ENCODE data around the gene KCNJ15. TPM values are rescaled to one million over a fixed set of nuclear protein-coding genes. Genes with fewer than 3 reads are reported as not detected.

The KCNJ15 gene
- total RNA-seq, 2 experiments from 2014 or later = 0.15 to 0.17 TPM

GRCh38 chr21:38310646-38311485, 54.1 kb downstream of the KCNJ15 start:
- intact Hi-C loops (cut with micrococcal nuclease) = no loop called here
- no peak overlapping the region for H3K27ac Mint-ChIP-seq
- CTCF ChIA-PET = no interaction called here
- H3K27me3 Mint-ChIP-seq = no peaks in the 10 kb centered on the region
- H3K4me3 Mint-ChIP-seq = no peak overlapping the region
- POLR2A ChIA-PET = no interaction called here
- H3K36me3 Mint-ChIP-seq = no peaks in the 10 kb centered on the region
- H3K9me3 Mint-ChIP-seq = no peaks in the 10 kb centered on the region
- DNase-seq = no peak
- peaks cover 7% of the 10 kb centered on the region for H3K4me1 Mint-ChIP-seq (ENCODE audit: low read depth)

GRCh38 chr21:38311765-38312164, 55.0 kb downstream of the KCNJ15 start:
- H3K36me3 Mint-ChIP-seq = no peaks in the 10 kb centered on the region
- H3K4me1 Mint-ChIP-seq (ENCODE audit: low read depth) = no peaks in the 10 kb centered on the region
- ChIA-PET CTCF (no interaction called here), POLR2A (interaction anchor here (0.5 kb wide), 1 partner anchor 1055 kb away, joined by 3 read pairs; no protein-coding TSS in a partner anchor)
- H3K27me3 Mint-ChIP-seq = no peaks in the 10 kb centered on the region
- H3K4me3 Mint-ChIP-seq = no peak overlapping the region
- no peak overlapping the region for H3K27ac Mint-ChIP-seq
- intact Hi-C loops (cut with micrococcal nuclease) = no loop called here
- H3K9me3 Mint-ChIP-seq = no peaks in the 10 kb centered on the region
- no peak for DNase-seq

GRCh38 chr21:38312822-38313221, 56.0 kb downstream of the KCNJ15 start:
- intact Hi-C loops (cut with micrococcal nuclease) = no loop called here

GRCh38 chr21:38314558-38314957, 57.8 kb downstream of the KCNJ15 start:
- Mint-ChIP-seq H3K4me1 (ENCODE audit: low read depth) (no peaks in the 10 kb centered on the region), H3K4me3 (no peak overlapping the region), H3K9me3 (no peaks in the 10 kb centered on the region), H3K36me3 (no peaks in the 10 kb centered on the region), H3K27me3 (no peaks in the 10 kb centered on the region), H3K27ac (no peak overlapping the region)
- no peak for DNase-seq
- ChIA-PET CTCF (interaction anchor here (1.0 kb wide), 1 partner anchor 38 kb away, joined by 3 read pairs; no protein-coding TSS in a partner anchor), POLR2A (no interaction called here)
- intact Hi-C loops (cut with micrococcal nuclease) = no loop called here

More at GRCh38 chr21:38312822-38313221, 56.0 kb downstream of the KCNJ15 start:
- Mint-ChIP-seq H3K27me3 (no peaks in the 10 kb centered on the region), H3K4me1 (ENCODE audit: low read depth) (no peaks in the 10 kb centered on the region), H3K36me3 (no peaks in the 10 kb centered on the region), H3K4me3 (no peak overlapping the region), H3K27ac (no peak overlapping the region), H3K9me3 (no peaks in the 10 kb centered on the region)
- ChIA-PET CTCF (no interaction called here), POLR2A (no interaction called here)
- no peak for DNase-seq

GRCh38 chr21:38315122-38315521, 58.3 kb downstream of the KCNJ15 start:
- DNase-seq = no peak
- intact Hi-C loops (cut with micrococcal nuclease) = no loop called here
- Mint-ChIP-seq H3K4me3 (no peak overlapping the region), H3K9me3 (no peaks in the 10 kb centered on the region), H3K36me3 (no peaks in the 10 kb centered on the region), H3K4me1 (ENCODE audit: low read depth) (no peaks in the 10 kb centered on the region), H3K27ac (no peak overlapping the region), H3K27me3 (no peaks in the 10 kb centered on the region)
- ChIA-PET CTCF (interaction anchor here (0.5 to 1.0 kb wide), 3 partner anchors 37 to 1041 kb away, joined by 3 read pairs; no protein-coding TSS in a partner anchor), POLR2A (no interaction called here)

GRCh38 chr21:38319781-38320180, 63.0 kb downstream of the KCNJ15 start:
- no peak overlapping the region for H3K4me3 Mint-ChIP-seq

GRCh38 chr21:38321568-38321967, 64.8 kb downstream of the KCNJ15 start:
- ChIA-PET POLR2A (no interaction called here), CTCF (interaction anchor here (1.3 kb wide), 1 partner anchor 103 kb away, joined by 4 read pairs; no protein-coding TSS in a partner anchor)
- intact Hi-C loops (cut with micrococcal nuclease) = no loop called here
- H3K4me3 Mint-ChIP-seq = no peak overlapping the region
- H3K36me3 Mint-ChIP-seq = no peaks in the 10 kb centered on the region
- DNase-seq = no peak
- no peaks in the 10 kb centered on the region for H3K9me3 Mint-ChIP-seq
- H3K4me1 Mint-ChIP-seq (ENCODE audit: low read depth) = peaks cover 19% of the 10 kb centered on the region
- H3K27me3 Mint-ChIP-seq = no peaks in the 10 kb centered on the region
- no peak overlapping the region for H3K27ac Mint-ChIP-seq

More at GRCh38 chr21:38319781-38320180, 63.0 kb downstream of the KCNJ15 start:
- DNase-seq = no peak
- H3K36me3 Mint-ChIP-seq = no peaks in the 10 kb centered on the region
- H3K4me1 Mint-ChIP-seq (ENCODE audit: low read depth) = peaks cover 17% of the 10 kb centered on the region
- no peaks in the 10 kb centered on the region for H3K27me3 Mint-ChIP-seq
- ChIA-PET CTCF (no interaction called here), POLR2A (no interaction called here)
- H3K9me3 Mint-ChIP-seq = no peaks in the 10 kb centered on the region
- no peak overlapping the region for H3K27ac Mint-ChIP-seq
- intact Hi-C loops (cut with micrococcal nuclease) = no loop called here

- Mint-ChIP-seq H3K9me3 (no peaks in the 10 kb centered on the region), H3K4me1 (ENCODE audit: low read depth) (peaks cover 23% of the 10 kb centered on the region), H3K27ac (no peak overlapping the region), H3K4me3 (no peak overlapping the region), H3K27me3 (no peaks in the 10 kb centered on the region), H3K36me3 (no peaks in the 10 kb centered on the region)
- intact Hi-C loops (cut with micrococcal nuclease) = no loop called here
- CTCF ChIA-PET = interaction anchor here (1.3 kb wide), 1 partner anchor 103 kb away, joined by 4 read pairs; no protein-coding TSS in a partner anchor
- DNase-seq = no peak
- POLR2A ChIA-PET = interaction anchor here (1.2 kb wide), 1 partner anchor 55 kb away, joined by 3 read pairs; no protein-coding TSS in a partner anchor
Measured at GRCh38 chr21:38322311-38322950, 65.6 kb downstream of the KCNJ15 start.

GRCh38 chr21:38323721-38324531, 67.1 kb downstream of the KCNJ15 start:
- Mint-ChIP-seq H3K27ac (peak overlapping the region; percentile 10), H3K36me3 (no peaks in the 10 kb centered on the region), H3K4me1 (ENCODE audit: low read depth) (peaks cover 26% of the 10 kb centered on the region), H3K4me3 (no peak overlapping the region), H3K27me3 (no peaks in the 10 kb centered on the region), H3K9me3 (no peaks in the 10 kb centered on the region)
- no peak for DNase-seq
- POLR2A ChIA-PET = interaction anchor here (1.1 to 1.2 kb wide), 2 partner anchors 54 to 56 kb away, joined by 3 to 4 read pairs; no protein-coding TSS in a partner anchor
- intact Hi-C loops (cut with micrococcal nuclease) = loop anchor here (1.0 kb wide), 2 partner anchors 25 to 55 kb away; no protein-coding TSS in a partner anchor
- CTCF ChIA-PET = interaction anchor here (1.0 to 1.2 kb wide), 2 partner anchors 28 to 106 kb away, joined by 3 to 5 read pairs; no protein-coding TSS in a partner anchor

GRCh38 chr21:38325216-38325615, 68.4 kb downstream of the KCNJ15 start:
- peaks cover 26% of the 10 kb centered on the region for H3K4me1 Mint-ChIP-seq (ENCODE audit: low read depth)
- H3K27me3 Mint-ChIP-seq = no peaks in the 10 kb centered on the region
- H3K4me3 Mint-ChIP-seq = no peak overlapping the region
- ChIA-PET CTCF (interaction anchor here (0.7 kb wide), 1 partner anchor 27 kb away, joined by 3 read pairs; no protein-coding TSS in a partner anchor), POLR2A (no interaction called here)
- H3K36me3 Mint-ChIP-seq = no peaks in the 10 kb centered on the region
- H3K27ac Mint-ChIP-seq = no peak overlapping the region
- intact Hi-C loops (cut with micrococcal nuclease) = loop anchor here (5.0 kb wide), 1 partner anchor 78 kb away; no protein-coding TSS in a partner anchor
- no peaks in the 10 kb centered on the region for H3K9me3 Mint-ChIP-seq
- no peak for DNase-seq

GRCh38 chr21:38325731-38326420, 69.1 kb downstream of the KCNJ15 start:
- intact Hi-C loops (cut with micrococcal nuclease) = loop anchor here (5.0 kb wide), 1 partner anchor 79 kb away; no protein-coding TSS in a partner anchor
- no peak overlapping the region for H3K27ac Mint-ChIP-seq

More at GRCh38 chr21:38325731-38326420, 69.1 kb downstream of the KCNJ15 start:
- peaks cover 26% of the 10 kb centered on the region for H3K4me1 Mint-ChIP-seq (ENCODE audit: low read depth)
- H3K9me3 Mint-ChIP-seq = no peaks in the 10 kb centered on the region
- no peak overlapping the region for H3K4me3 Mint-ChIP-seq
- DNase-seq = no peak
- ChIA-PET POLR2A (no interaction called here), CTCF (no interaction called here)
- H3K27me3 Mint-ChIP-seq = no peaks in the 10 kb centered on the region
- H3K36me3 Mint-ChIP-seq = no peaks in the 10 kb centered on the region
